HCT116 (cell line): ENCODE measurements around the gene EGFLAM. TPM values are rescaled to one million over a fixed set of nuclear protein-coding genes. Genes with fewer than 3 reads are reported as not detected.

Experiments used
- ATAC-seq: fragments of 200-7000 bp; cut with Tn5 transposase; 2 replicates; pipeline ENCODE4 v1.9.1; 2020; ENCODE audit warnings: mild to moderate bottlenecking, moderate library complexity
- BruUV-seq: library from RNA; stranded (reverse); fragments of 400-500 nt; replicated peaks from 2 replicates; lab custom pipeline; 2021; lab: Mats Ljungman, UMichigan
- CTCF ChIA-PET: fragments of 300-600 bp; sonication (Branson Sonifier 250); formaldehyde crosslinking; loops from one replicate; lab custom pipeline; 2021; ENCODE audit warnings: antibody characterized with exemption; lab: Charles Lee
- POLR2A ChIA-PET: fragments of 300-600, 350-600 bp; sonication (Branson Sonifier 250); formaldehyde crosslinking; loops from one replicate; lab custom pipeline; 2021; ENCODE audit warnings: antibody characterized with exemption; lab: Charles Lee
- RAD21 ChIA-PET, 2 experiments: fragments of 300-600 bp; sonication (Branson Sonifier 250); formaldehyde crosslinking; loops; one replicate each; lab custom pipeline; 2023; ENCODE audit warnings: low total read pairs in 2 of 2; ENCODE audit not compliant: uncharacterized antibody in 2 of 2, unreplicated experiment in 2 of 2, low non-redundant PET in 1 of 2; lab: Charles Lee
- DNase-seq: peaks from one replicate; pipeline ENCODE4 v3.0.0-alpha.2; 2010; ENCODE audit warnings: low read depth, low spot score
- H2AFZ ChIP-seq: fragments of 200-600 bp; shearing (Covaris generic), sonication (generic); 2 replicates; pipeline ENCODE4 v1.6.1; 2017; ENCODE audit warnings: low read depth, mixed run types, mixed read lengths, antibody characterized with exemption, low read length; ENCODE audit not compliant: poor library complexity, severe bottlenecking
- H3K27ac ChIP-seq: 2 replicates; pipeline ENCODE4 v1.5.1; 2012; ENCODE audit warnings: low read depth, low read length
- H3K27me3 ChIP-seq: fragments of 200-600 bp; sonication (generic); 2 replicates; pipeline ENCODE4 v1.6.1; 2016; ENCODE audit warnings: mixed run types, low read length, mixed read lengths; ENCODE audit not compliant: insufficient read depth
- H3K36me3 ChIP-seq, 2 experiments: fragments of 200-500 bp in 1 of 2; fragments of 200-600 bp in 1 of 2; sonication (Bioruptor generic) in 1 of 2; sonication (generic) in 1 of 2; 2 replicates each; pipeline versions ENCODE4 v1.5.1 to v1.6.1; 2014 to 2016; ENCODE audit warnings: low read length in 2 of 2, inconsistent platforms in 1 of 2, mixed read lengths in 1 of 2, mixed run types in 1 of 2; ENCODE audit not compliant: insufficient read depth in 2 of 2, control insufficient read depth in 1 of 2
- H3K4me1 ChIP-seq, 2 experiments: fragments of 200-600 bp in 1 of 2; sonication (generic) in 1 of 2; 2 replicates each; pipeline versions ENCODE4 v1.5.1 to v1.6.1; 2012 to 2017; ENCODE audit warnings: low read length in 2 of 2, inconsistent platforms in 1 of 2, mild to moderate bottlenecking in 1 of 2, mixed read lengths in 1 of 2, mixed run types in 1 of 2, moderate library complexity in 1 of 2; ENCODE audit not compliant: insufficient read depth in 2 of 2, control insufficient read depth in 1 of 2
- H3K4me2 ChIP-seq: fragments of 200-600 bp; sonication (generic); 2 replicates; pipeline ENCODE4 v1.6.1; 2017; ENCODE audit warnings: mixed run types, low read length, mixed read lengths
- H3K4me3 ChIP-seq, 2 experiments: fragments of 200-600 bp in 1 of 2; sonication (generic) in 1 of 2; replicated peaks in 1 of 2; 2 replicates each; pipeline ENCODE4 v1.5.1; 2011 to 2016; ENCODE audit warnings: low read length in 2 of 2, control low read depth in 1 of 2, low read depth in 1 of 2, mild to moderate bottlenecking in 1 of 2, mixed read lengths in 1 of 2, mixed run types in 1 of 2
- H3K79me2 ChIP-seq: fragments of 200-600 bp; sonication (generic); 2 replicates; pipeline ENCODE4 v1.6.1; 2017; ENCODE audit warnings: mild to moderate bottlenecking, mixed run types, low read length, moderate library complexity, mixed read lengths; ENCODE audit not compliant: insufficient read depth
- H3K9ac ChIP-seq: fragments of 200-600 bp; sonication (generic); 2 replicates; pipeline ENCODE4 v1.6.1; 2016; ENCODE audit warnings: low read length, mixed read lengths
- H3K9me2 ChIP-seq: fragments of 200-600 bp; sonication (generic), shearing (Covaris generic); 2 replicates; pipeline ENCODE4 v1.6.1; 2017; ENCODE audit warnings: mixed run types, mild to moderate bottlenecking, moderate library complexity; ENCODE audit not compliant: insufficient read depth
- H3K9me3 ChIP-seq, 2 experiments: fragments of 200-500 bp in 1 of 2; fragments of 200-600 bp in 1 of 2; sonication (Bioruptor generic) in 1 of 2; sonication (generic) in 1 of 2; 2 replicates each; pipeline ENCODE4 v1.6.1; 2014 to 2017; ENCODE audit warnings: low read length in 2 of 2, mixed read lengths in 2 of 2, inconsistent platforms in 1 of 2, low read depth in 1 of 2, mild to moderate bottlenecking in 1 of 2, mixed run types in 1 of 2, moderate library complexity in 1 of 2; ENCODE audit not compliant: control insufficient read depth in 1 of 2, insufficient read depth in 1 of 2
- H4K20me1 ChIP-seq: fragments of 200-600 bp; sonication (generic), shearing (Covaris generic); 2 replicates; pipeline ENCODE4 v1.6.1; 2017; ENCODE audit warnings: mixed run types, mild to moderate bottlenecking, moderate library complexity; ENCODE audit not compliant: insufficient read depth
- CBX3 ChIP-seq: IDR thresholded peaks from 2 replicates; pipeline ENCODE4 v1.6.1; 2012; ENCODE audit warnings: low read depth
- EGR1 ChIP-seq: IDR thresholded peaks from 2 replicates; pipeline ENCODE4 v1.6.1; 2012; ENCODE audit warnings: low read depth
- ELF1 ChIP-seq: IDR thresholded peaks from 2 replicates; pipeline ENCODE4 v1.6.1; 2012; ENCODE audit warnings: low read depth, borderline replicate concordance
- EZH2 ChIP-seq: fragments of 200-600 bp; sonication (generic); IDR thresholded peaks from 2 replicates; pipeline ENCODE4 v1.6.1; 2017; ENCODE audit warnings: antibody characterized with exemption, mixed run types
- FOSL1 ChIP-seq: IDR thresholded peaks from 2 replicates; pipeline ENCODE4 v1.6.1; 2012; ENCODE audit warnings: low read depth
- JUND ChIP-seq: IDR thresholded peaks from 2 replicates; pipeline ENCODE4 v1.6.1; 2012
- POLR2A ChIP-seq: IDR thresholded peaks from 2 replicates; pipeline ENCODE4 v1.7.0; 2011; ENCODE audit warnings: borderline replicate concordance; ENCODE audit not compliant: insufficient read depth, insufficient read length; ENCODE audit errors: extremely low read depth
- POLR2AphosphoS5 ChIP-seq: IDR thresholded peaks from 2 replicates; pipeline ENCODE4 v1.6.1; 2011; ENCODE audit warnings: mild to moderate bottlenecking, low read depth, low read length, moderate library complexity
- RAD21 ChIP-seq: IDR thresholded peaks from 2 replicates; pipeline ENCODE4 v1.6.1; 2012; ENCODE audit warnings: low read depth, mild to moderate bottlenecking
- SP1 ChIP-seq: IDR thresholded peaks from 2 replicates; pipeline ENCODE4 v1.6.1; 2012; ENCODE audit warnings: low read depth
- SRF ChIP-seq: IDR thresholded peaks from 2 replicates; pipeline ENCODE4 v1.6.1; 2012; ENCODE audit warnings: low read depth
- TCF7L2 ChIP-seq: IDR thresholded peaks from 2 replicates; pipeline ENCODE4 v1.7.0; 2011; ENCODE audit warnings: borderline replicate concordance, inconsistent platforms; ENCODE audit not compliant: insufficient read depth, insufficient read length; ENCODE audit errors: extremely low read depth
- YY1 ChIP-seq: IDR thresholded peaks from 2 replicates; pipeline ENCODE4 v1.6.1; 2011; ENCODE audit warnings: low read length, low read depth, moderate library complexity, mild to moderate bottlenecking; ENCODE audit not compliant: insufficient replicate concordance; ENCODE audit errors: extremely low read depth
- ZFX ChIP-seq: fragments of 450-650 bp; IDR thresholded peaks from 2 replicates; pipeline ENCODE4 v1.6.1; 2017
- ZNF274 ChIP-seq: fragments of 200-500 bp; sonication (Bioruptor generic); IDR thresholded peaks from 2 replicates; pipeline ENCODE4 v1.6.1; 2014; ENCODE audit warnings: mild to moderate bottlenecking, low read depth, low read length, inconsistent platforms
- intact Hi-C: fragments of 100-400 bp; cut with micrococcal nuclease; formaldehyde crosslinking; loops from 2 replicates; pipeline ENCODE4 v1.10.0; 2022
- total RNA-seq: library from RNA; stranded (reverse); gene quantifications from one replicate; pipeline ENCODE4 v1.2.1, GENCODE V29; 2021; ENCODE audit not compliant: unreplicated experiment
- TF ChIP-seq, protein P1 (sequence below): IDR thresholded peaks from 2 replicates; pipeline ENCODE4 v1.6.1; 2012
- TF ChIP-seq, protein P2 (sequence below): IDR thresholded peaks from 2 replicates; pipeline ENCODE4 v1.6.1; 2012
- TF ChIP-seq, protein P3 (sequence below): IDR thresholded peaks from 2 replicates; pipeline ENCODE4 v1.6.1; 2012; ENCODE audit warnings: low read depth
- TF ChIP-seq, protein P4 (sequence below): IDR thresholded peaks from 2 replicates; pipeline ENCODE4 v1.6.1; 2011; ENCODE audit warnings: mild to moderate bottlenecking, low read length, moderate library complexity; ENCODE audit not compliant: insufficient replicate concordance; ENCODE audit errors: extremely low read depth
- TF ChIP-seq, protein P5 (sequence below), 3 experiments: fragments of 200-600 bp in 1 of 3; sonication (generic) in 1 of 3; IDR thresholded peaks in 2 of 3; conservative IDR thresholded peaks in 1 of 3; 2 replicates each; pipeline ENCODE4 v1.5.1; 2012 to 2017; ENCODE audit warnings: low read depth in 2 of 3, low read length in 2 of 3, antibody characterized with exemption in 1 of 3, borderline replicate concordance in 1 of 3, control low read depth in 1 of 3, mild to moderate bottlenecking in 1 of 3, mixed read lengths in 1 of 3, mixed run types in 1 of 3, moderate library complexity in 1 of 3; ENCODE audit not compliant: insufficient read depth in 1 of 3

Gene EGFLAM
- total RNA-seq, 1 experiment from 2014 or later = not detected

DNA sequence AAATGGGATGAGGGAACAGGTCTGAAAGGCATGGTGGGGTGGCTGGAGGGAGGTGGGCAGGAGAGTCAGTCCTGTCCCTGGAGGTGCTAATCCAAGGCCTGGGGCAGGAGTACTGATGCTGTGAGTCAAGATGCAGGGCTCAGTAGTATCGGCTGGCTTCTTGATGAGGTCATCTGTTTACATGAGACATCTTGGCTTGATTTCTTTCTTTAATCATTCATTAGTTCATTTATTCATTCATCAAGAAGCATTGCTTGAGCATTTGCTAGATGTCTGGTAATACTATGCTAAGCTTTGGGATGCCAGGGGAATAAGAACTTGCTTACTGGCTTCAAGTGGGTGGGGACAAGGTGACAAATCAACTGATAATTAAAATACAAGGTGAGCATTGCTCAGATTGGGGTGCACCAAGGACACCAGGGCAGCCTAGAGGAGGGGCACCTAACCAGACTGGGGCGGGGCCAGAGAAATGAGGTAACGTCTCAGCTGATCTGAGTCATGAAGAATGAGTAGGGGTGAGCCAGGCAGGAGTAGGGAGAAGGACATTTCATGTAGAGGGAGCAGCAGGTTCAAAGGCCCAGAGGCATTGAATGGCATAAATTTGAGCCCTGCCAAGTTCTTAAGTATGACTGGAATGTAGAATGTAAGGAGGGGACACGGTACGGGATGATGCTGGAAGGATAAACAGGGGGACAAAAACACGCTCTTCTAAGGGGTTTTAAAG lies 88.8 kb downstream of the EGFLAM start:
- H3K79me2 ChIP-seq = no peaks in the 10 kb centered on the region
- no peaks in the 10 kb centered on the region for H3K9me3 ChIP-seq
- H3K4me2 ChIP-seq = no peak overlapping the region
- no peak overlapping the region for H2AFZ ChIP-seq
- no TSS peak for BruUV-seq
- H3K4me3 ChIP-seq = no peak overlapping the region
- no peaks in the 10 kb centered on the region for H4K20me1 ChIP-seq
- ATAC-seq = no peak
- ChIA-PET RAD21 (no interaction called here), CTCF (no interaction called here), POLR2A (no interaction called here)
- peaks cover 10% of the 10 kb centered on the region; the same call in 1 of the 2 replicates for H3K27me3 ChIP-seq
- no peaks in the 10 kb centered on the region for H3K4me1 ChIP-seq
- intact Hi-C loops = no loop called here
- no peak for DNase-seq
- no peak for TF ChIP-seq SRF
- TF ChIP-seq POLR2AphosphoS5 = no peak
- no peak for TF ChIP-seq FOSL1
- TF ChIP-seq, protein P1, sequence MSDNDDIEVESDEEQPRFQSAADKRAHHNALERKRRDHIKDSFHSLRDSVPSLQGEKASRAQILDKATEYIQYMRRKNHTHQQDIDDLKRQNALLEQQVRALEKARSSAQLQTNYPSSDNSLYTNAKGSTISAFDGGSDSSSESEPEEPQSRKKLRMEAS = no peak
- TF ChIP-seq JUND = no peak
- TF ChIP-seq, protein P2, sequence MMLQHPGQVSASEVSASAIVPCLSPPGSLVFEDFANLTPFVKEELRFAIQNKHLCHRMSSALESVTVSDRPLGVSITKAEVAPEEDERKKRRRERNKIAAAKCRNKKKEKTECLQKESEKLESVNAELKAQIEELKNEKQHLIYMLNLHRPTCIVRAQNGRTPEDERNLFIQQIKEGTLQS = no peak
- no peak for TF ChIP-seq ZFX
- TF ChIP-seq YY1 = no peak
- no peak for TF ChIP-seq POLR2A
- TF ChIP-seq, protein P3, sequence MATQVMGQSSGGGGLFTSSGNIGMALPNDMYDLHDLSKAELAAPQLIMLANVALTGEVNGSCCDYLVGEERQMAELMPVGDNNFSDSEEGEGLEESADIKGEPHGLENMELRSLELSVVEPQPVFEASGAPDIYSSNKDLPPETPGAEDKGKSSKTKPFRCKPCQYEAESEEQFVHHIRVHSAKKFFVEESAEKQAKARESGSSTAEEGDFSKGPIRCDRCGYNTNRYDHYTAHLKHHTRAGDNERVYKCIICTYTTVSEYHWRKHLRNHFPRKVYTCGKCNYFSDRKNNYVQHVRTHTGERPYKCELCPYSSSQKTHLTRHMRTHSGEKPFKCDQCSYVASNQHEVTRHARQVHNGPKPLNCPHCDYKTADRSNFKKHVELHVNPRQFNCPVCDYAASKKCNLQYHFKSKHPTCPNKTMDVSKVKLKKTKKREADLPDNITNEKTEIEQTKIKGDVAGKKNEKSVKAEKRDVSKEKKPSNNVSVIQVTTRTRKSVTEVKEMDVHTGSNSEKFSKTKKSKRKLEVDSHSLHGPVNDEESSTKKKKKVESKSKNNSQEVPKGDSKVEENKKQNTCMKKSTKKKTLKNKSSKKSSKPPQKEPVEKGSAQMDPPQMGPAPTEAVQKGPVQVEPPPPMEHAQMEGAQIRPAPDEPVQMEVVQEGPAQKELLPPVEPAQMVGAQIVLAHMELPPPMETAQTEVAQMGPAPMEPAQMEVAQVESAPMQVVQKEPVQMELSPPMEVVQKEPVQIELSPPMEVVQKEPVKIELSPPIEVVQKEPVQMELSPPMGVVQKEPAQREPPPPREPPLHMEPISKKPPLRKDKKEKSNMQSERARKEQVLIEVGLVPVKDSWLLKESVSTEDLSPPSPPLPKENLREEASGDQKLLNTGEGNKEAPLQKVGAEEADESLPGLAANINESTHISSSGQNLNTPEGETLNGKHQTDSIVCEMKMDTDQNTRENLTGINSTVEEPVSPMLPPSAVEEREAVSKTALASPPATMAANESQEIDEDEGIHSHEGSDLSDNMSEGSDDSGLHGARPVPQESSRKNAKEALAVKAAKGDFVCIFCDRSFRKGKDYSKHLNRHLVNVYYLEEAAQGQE = no peak
- no peak for TF ChIP-seq EGR1
- no peak for TF ChIP-seq ZNF274
- TF ChIP-seq, protein P4, sequence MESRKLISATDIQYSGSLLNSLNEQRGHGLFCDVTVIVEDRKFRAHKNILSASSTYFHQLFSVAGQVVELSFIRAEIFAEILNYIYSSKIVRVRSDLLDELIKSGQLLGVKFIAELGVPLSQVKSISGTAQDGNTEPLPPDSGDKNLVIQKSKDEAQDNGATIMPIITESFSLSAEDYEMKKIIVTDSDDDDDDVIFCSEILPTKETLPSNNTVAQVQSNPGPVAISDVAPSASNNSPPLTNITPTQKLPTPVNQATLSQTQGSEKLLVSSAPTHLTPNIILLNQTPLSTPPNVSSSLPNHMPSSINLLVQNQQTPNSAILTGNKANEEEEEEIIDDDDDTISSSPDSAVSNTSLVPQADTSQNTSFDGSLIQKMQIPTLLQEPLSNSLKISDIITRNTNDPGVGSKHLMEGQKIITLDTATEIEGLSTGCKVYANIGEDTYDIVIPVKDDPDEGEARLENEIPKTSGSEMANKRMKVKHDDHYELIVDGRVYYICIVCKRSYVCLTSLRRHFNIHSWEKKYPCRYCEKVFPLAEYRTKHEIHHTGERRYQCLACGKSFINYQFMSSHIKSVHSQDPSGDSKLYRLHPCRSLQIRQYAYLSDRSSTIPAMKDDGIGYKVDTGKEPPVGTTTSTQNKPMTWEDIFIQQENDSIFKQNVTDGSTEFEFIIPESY = no peak
- TF ChIP-seq EZH2 = no peak
- no peak for TF ChIP-seq CBX3
- no peak for TF ChIP-seq TCF7L2
- TF ChIP-seq, protein P5, sequence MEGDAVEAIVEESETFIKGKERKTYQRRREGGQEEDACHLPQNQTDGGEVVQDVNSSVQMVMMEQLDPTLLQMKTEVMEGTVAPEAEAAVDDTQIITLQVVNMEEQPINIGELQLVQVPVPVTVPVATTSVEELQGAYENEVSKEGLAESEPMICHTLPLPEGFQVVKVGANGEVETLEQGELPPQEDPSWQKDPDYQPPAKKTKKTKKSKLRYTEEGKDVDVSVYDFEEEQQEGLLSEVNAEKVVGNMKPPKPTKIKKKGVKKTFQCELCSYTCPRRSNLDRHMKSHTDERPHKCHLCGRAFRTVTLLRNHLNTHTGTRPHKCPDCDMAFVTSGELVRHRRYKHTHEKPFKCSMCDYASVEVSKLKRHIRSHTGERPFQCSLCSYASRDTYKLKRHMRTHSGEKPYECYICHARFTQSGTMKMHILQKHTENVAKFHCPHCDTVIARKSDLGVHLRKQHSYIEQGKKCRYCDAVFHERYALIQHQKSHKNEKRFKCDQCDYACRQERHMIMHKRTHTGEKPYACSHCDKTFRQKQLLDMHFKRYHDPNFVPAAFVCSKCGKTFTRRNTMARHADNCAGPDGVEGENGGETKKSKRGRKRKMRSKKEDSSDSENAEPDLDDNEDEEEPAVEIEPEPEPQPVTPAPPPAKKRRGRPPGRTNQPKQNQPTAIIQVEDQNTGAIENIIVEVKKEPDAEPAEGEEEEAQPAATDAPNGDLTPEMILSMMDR (IDR thresholded peaks at IDR 0.05 in 2 of 3, conservative IDR thresholded peaks at IDR 0.05 in 1 of 3; ENCODE audit: borderline replicate concordance in 1 of 3, insufficient read depth in 1 of 3, low read depth in 2 of 3, low read length in 2 of 3) = no peak
- no peak for TF ChIP-seq SP1
- TF ChIP-seq RAD21 = no peak
- no peak for TF ChIP-seq ELF1
- no peaks in the 10 kb centered on the region for H3K36me3 ChIP-seq
- no peak overlapping the region for H3K27ac ChIP-seq
- no peaks in the 10 kb centered on the region for H3K9me2 ChIP-seq
- H3K9ac ChIP-seq = no peak overlapping the region
